Measurements from ENCODE around the gene FCRL4. TPM values are rescaled to one million over a fixed set of nuclear protein-coding genes. Genes with fewer than 3 reads are reported as not detected.

The FCRL4 gene
- total and polyA plus RNA-seq, 2 experiments from 2014 or later, result not detected

- Histone ChIP-seq H3K9me2 (ENCODE audit: insufficient read depth) (no peaks in the 10 kb centered on the region), H3K79me2 (ENCODE audit: insufficient read depth) (no peaks in the 10 kb centered on the region), H3K4me1 (ENCODE audit: insufficient read depth) (no peaks in the 10 kb centered on the region), H3K4me2 (ENCODE audit: unreplicated experiment) (no peak overlapping the region), H3K9me3 (ENCODE audit: low read depth) (no peaks in the 10 kb centered on the region), H4K20me1 (ENCODE audit: insufficient read depth) (no peaks in the 10 kb centered on the region), H3F3A (ENCODE audit: insufficient read depth) (no peaks in the 10 kb centered on the region), H3K27me3 (replicated peaks; ENCODE audit: insufficient read depth) (no peaks in the 10 kb centered on the region), H2AFZ (no peak overlapping the region), H3K4me3 (no peak overlapping the region), H3K36me3 (ENCODE audit: low read depth) (no peaks in the 10 kb centered on the region), H3K27ac (no peak overlapping the region), H3K9ac (no peak overlapping the region)
- WGBS, 2 experiments (ENCODE audit: low coverage in 1 of 2, low lambda C conversion rate in 2 of 2, missing lambda C conversion rate in 2 of 2), result 3 to 8% methylated on average over 1 of the region's 1 CpG
- no peak for DNase-seq
- TF ChIP-seq EZH2phosphoT487 (IDR thresholded peaks at IDR 0.05; ENCODE audit: insufficient read depth, low read depth) (no peak), EZH2 (IDR thresholded peaks at IDR 0.05; ENCODE audit: insufficient read depth, poor library complexity, severe bottlenecking) (no peak)
- in situ Hi-C loops (cut with MboI), result no loop called here
Observed at GRCh38 chr1:157600236-157600635, 2.4 kb upstream of the FCRL4 start.

GRCh38 chr1:157596384-157596783 lies 1.5 kb downstream of the FCRL4 start:
- Histone ChIP-seq H3K79me2 (ENCODE audit: insufficient read depth) (no peaks in the 10 kb centered on the region), H3K9me2 (ENCODE audit: insufficient read depth) (no peaks in the 10 kb centered on the region), H3F3A (ENCODE audit: insufficient read depth) (no peaks in the 10 kb centered on the region), H3K27me3 (replicated peaks; ENCODE audit: insufficient read depth) (no peaks in the 10 kb centered on the region), H3K27ac (no peak overlapping the region), H3K36me3 (ENCODE audit: low read depth) (no peaks in the 10 kb centered on the region), H3K9me3 (ENCODE audit: low read depth) (no peaks in the 10 kb centered on the region), H3K9ac (no peak overlapping the region), H3K4me2 (ENCODE audit: unreplicated experiment) (no peak overlapping the region), H3K4me1 (ENCODE audit: insufficient read depth) (no peaks in the 10 kb centered on the region), H4K20me1 (ENCODE audit: insufficient read depth) (no peaks in the 10 kb centered on the region), H2AFZ (no peak overlapping the region), H3K4me3 (no peak overlapping the region)
- TF ChIP-seq EZH2 (IDR thresholded peaks at IDR 0.05; ENCODE audit: insufficient read depth, poor library complexity, severe bottlenecking), result no peak
- no peak for TF ChIP-seq EZH2phosphoT487 (IDR thresholded peaks at IDR 0.05; ENCODE audit: insufficient read depth, low read depth)
- no peak for DNase-seq
- WGBS, 2 experiments (ENCODE audit: low coverage in 1 of 2, low lambda C conversion rate in 2 of 2, missing lambda C conversion rate in 2 of 2), result 0 to 6% methylated on average over 6 of the region's 6 CpGs
- in situ Hi-C loops (cut with MboI), result no loop called here

- Histone ChIP-seq H3K27me3 (replicated peaks; ENCODE audit: insufficient read depth) (no peaks in the 10 kb centered on the region), H3K9ac (no peak overlapping the region)
- in situ Hi-C loops (cut with MboI), result no loop called here
Observed at GRCh38 chr1:157595356-157595755, 2.5 kb downstream of the FCRL4 start.

GRCh38 chr1:157585984-157586383 lies 11.9 kb downstream of the FCRL4 start:
- no peak for DNase-seq
- Histone ChIP-seq H3K27ac (no peak overlapping the region), H3F3A (ENCODE audit: insufficient read depth) (no peaks in the 10 kb centered on the region), H2AFZ (no peak overlapping the region), H3K36me3 (ENCODE audit: low read depth) (no peaks in the 10 kb centered on the region), H3K4me2 (ENCODE audit: unreplicated experiment) (no peak overlapping the region), H3K9me3 (ENCODE audit: low read depth) (no peaks in the 10 kb centered on the region), H3K9ac (no peak overlapping the region), H3K9me2 (ENCODE audit: insufficient read depth) (no peaks in the 10 kb centered on the region), H3K4me1 (ENCODE audit: insufficient read depth) (no peaks in the 10 kb centered on the region), H3K27me3 (replicated peaks; ENCODE audit: insufficient read depth) (no peaks in the 10 kb centered on the region; the same call in 1 of the 2 replicates), H3K79me2 (ENCODE audit: insufficient read depth) (no peaks in the 10 kb centered on the region), H3K4me3 (no peak overlapping the region), H4K20me1 (ENCODE audit: insufficient read depth) (no peaks in the 10 kb centered on the region)
- no peak for TF ChIP-seq EZH2 (IDR thresholded peaks at IDR 0.05; ENCODE audit: insufficient read depth, poor library complexity, severe bottlenecking)
- no peak for TF ChIP-seq EZH2phosphoT487 (IDR thresholded peaks at IDR 0.05; ENCODE audit: insufficient read depth, low read depth)
- 7% methylated on average over 4 of the region's 4 CpGs for WGBS, 2 experiments (ENCODE audit: low coverage in 1 of 2, low lambda C conversion rate in 2 of 2, missing lambda C conversion rate in 2 of 2)
- in situ Hi-C loops (cut with MboI), result loop anchor here (10.0 kb wide), 1 partner anchor 539 kb away; a partner anchor contains a TSS

More at GRCh38 chr1:157595356-157595755, 2.5 kb downstream of the FCRL4 start:
- TF ChIP-seq EZH2phosphoT487 (IDR thresholded peaks at IDR 0.05; ENCODE audit: insufficient read depth, low read depth) (no peak), EZH2 (IDR thresholded peaks at IDR 0.05; ENCODE audit: insufficient read depth, poor library complexity, severe bottlenecking) (no peak)
- Histone ChIP-seq H3K4me2 (ENCODE audit: unreplicated experiment) (no peak overlapping the region), H3F3A (ENCODE audit: insufficient read depth) (no peaks in the 10 kb centered on the region), H3K27ac (no peak overlapping the region), H3K36me3 (ENCODE audit: low read depth) (no peaks in the 10 kb centered on the region), H4K20me1 (ENCODE audit: insufficient read depth) (no peaks in the 10 kb centered on the region), H3K9me3 (ENCODE audit: low read depth) (no peaks in the 10 kb centered on the region), H3K4me3 (no peak overlapping the region), H3K79me2 (ENCODE audit: insufficient read depth) (no peaks in the 10 kb centered on the region), H3K4me1 (ENCODE audit: insufficient read depth) (no peaks in the 10 kb centered on the region), H3K9me2 (ENCODE audit: insufficient read depth) (no peaks in the 10 kb centered on the region), H2AFZ (no peak overlapping the region)
- 0 to 8% methylated on average over 2 of the region's 2 CpGs for WGBS, 2 experiments (ENCODE audit: low coverage in 1 of 2, low lambda C conversion rate in 2 of 2, missing lambda C conversion rate in 2 of 2)
- DNase-seq, result no peak

GRCh38 chr1:157584503-157584902 lies 13.4 kb downstream of the FCRL4 start:
- in situ Hi-C loops (cut with MboI), result loop anchor here (10.0 kb wide), 1 partner anchor 540 kb away; a partner anchor contains a TSS
- 39 to 51% methylated on average over 3 of the region's 3 CpGs for WGBS, 2 experiments (ENCODE audit: low coverage in 1 of 2, low lambda C conversion rate in 2 of 2, missing lambda C conversion rate in 2 of 2)

More at GRCh38 chr1:157584503-157584902, 13.4 kb downstream of the FCRL4 start:
- Histone ChIP-seq H4K20me1 (ENCODE audit: insufficient read depth) (no peaks in the 10 kb centered on the region), H3K9me2 (ENCODE audit: insufficient read depth) (no peaks in the 10 kb centered on the region), H3K4me2 (ENCODE audit: unreplicated experiment) (no peak overlapping the region), H3F3A (ENCODE audit: insufficient read depth) (no peaks in the 10 kb centered on the region), H3K9ac (no peak overlapping the region), H3K27ac (no peak overlapping the region), H3K9me3 (ENCODE audit: low read depth) (no peaks in the 10 kb centered on the region), H3K79me2 (ENCODE audit: insufficient read depth) (no peaks in the 10 kb centered on the region), H3K27me3 (replicated peaks; ENCODE audit: insufficient read depth) (no peaks in the 10 kb centered on the region; the same call in 1 of the 2 replicates), H2AFZ (no peak overlapping the region), H3K36me3 (ENCODE audit: low read depth) (no peaks in the 10 kb centered on the region), H3K4me3 (no peak overlapping the region), H3K4me1 (ENCODE audit: insufficient read depth) (no peaks in the 10 kb centered on the region)
- TF ChIP-seq EZH2phosphoT487 (IDR thresholded peaks at IDR 0.05; ENCODE audit: insufficient read depth, low read depth) (no peak), EZH2 (IDR thresholded peaks at IDR 0.05; ENCODE audit: insufficient read depth, poor library complexity, severe bottlenecking) (no peak)
- DNase-seq, result no peak
